H1 (cell line): ENCODE results near the gene LMAN1L. TPM values are rescaled to one million over a fixed set of nuclear protein-coding genes. Genes with fewer than 3 reads are reported as not detected.

Source experiments
- CTCF ChIA-PET: fragments of 300-600 bp; sonication (Branson Sonifier 250); formaldehyde crosslinking; loops from one replicate; lab custom pipeline; 2021; ENCODE audit not compliant: partially characterized antibody; lab: Charles Lee
- POLR2A ChIA-PET: fragments of 300-600 bp; sonication (Branson Sonifier 250); formaldehyde crosslinking; loops from one replicate; lab custom pipeline; 2021; ENCODE audit warnings: inconsistent platforms; ENCODE audit not compliant: partially characterized antibody; lab: Charles Lee
- DNase-seq, 2 experiments: peaks; one replicate each; pipeline versions ENCODE4 v3.0.0 to v3.0.0-alpha.2; 2010 to 2022; ENCODE audit warnings: low spot score in 2 of 2, low read depth in 1 of 2, mixed read lengths in 1 of 2
- FAIRE-seq: peaks from 2 replicates; lab custom pipeline; 2011; peaks lifted over from hg19 to GRCh38; lab: Jason Lieb, UNC
- H2AFZ ChIP-seq: 2 replicates; pipeline ENCODE4 v1.8.1; 2012; ENCODE audit warnings: low read length, inconsistent platforms
- H2AK5ac ChIP-seq: 2 replicates; pipeline ENCODE4 v1.6.1; 2013; ENCODE audit warnings: low read depth, low read length
- H2BK120ac ChIP-seq: replicated peaks from 2 replicates; pipeline ENCODE3; 2013; ENCODE audit warnings: low read depth, low read length, inconsistent platforms
- H2BK12ac ChIP-seq: 2 replicates; pipeline ENCODE4 v1.6.1; 2013; ENCODE audit warnings: low read depth, low read length
- H2BK15ac ChIP-seq: 2 replicates; pipeline ENCODE4 v1.6.1; 2013; ENCODE audit warnings: low read length
- H2BK20ac ChIP-seq: 2 replicates; pipeline ENCODE4 v1.6.1; 2013; ENCODE audit warnings: low read length
- H2BK5ac ChIP-seq: 2 replicates; pipeline ENCODE4 v1.6.1; 2013; ENCODE audit warnings: low read depth, low read length
- H3K14ac ChIP-seq: 2 replicates; pipeline ENCODE4 v1.6.1; 2013; ENCODE audit warnings: inconsistent platforms; ENCODE audit not compliant: insufficient read length
- H3K18ac ChIP-seq: 2 replicates; pipeline ENCODE4 v1.6.1; 2013; ENCODE audit warnings: low read length; ENCODE audit errors: extremely low read depth
- H3K23ac ChIP-seq: 2 replicates; pipeline ENCODE4 v1.6.1; 2013; ENCODE audit warnings: inconsistent platforms; ENCODE audit not compliant: insufficient read length
- H3K23me2 ChIP-seq: 2 replicates; pipeline ENCODE4 v1.6.1; 2013; ENCODE audit warnings: low read depth, low read length
- H3K27ac ChIP-seq: 2 replicates; pipeline ENCODE4 v1.6.1; 2011; ENCODE audit warnings: low read depth, low read length, inconsistent platforms
- H3K27me3 ChIP-seq, 4 experiments: replicated peaks in 1 of 4; 1 replicate in 1 of 4; 2 replicates in 3 of 4; pipeline versions ENCODE4 v1.6.1 to v1.8.1; 2011 to 2013; ENCODE audit warnings: low read length in 3 of 4, mild to moderate bottlenecking in 3 of 4, inconsistent platforms in 2 of 4, mixed read lengths in 2 of 4, moderate library complexity in 1 of 4; ENCODE audit not compliant: control insufficient read depth in 3 of 4, insufficient read depth in 3 of 4; ENCODE audit errors: extremely low read depth in 1 of 4
- H3K36me3 ChIP-seq, 4 experiments: 2 replicates each; pipeline versions ENCODE4 v1.6.1 to v1.8.1; 2011 to 2013; ENCODE audit warnings: mild to moderate bottlenecking in 4 of 4, low read length in 3 of 4, moderate library complexity in 2 of 4, control low read depth in 1 of 4, inconsistent platforms in 1 of 4; ENCODE audit not compliant: insufficient read depth in 4 of 4, control insufficient read depth in 2 of 4
- H3K4ac ChIP-seq: replicated peaks from 2 replicates; pipeline ENCODE3; 2013; ENCODE audit warnings: low read length, low read depth, mixed read lengths, inconsistent platforms; ENCODE audit not compliant: insufficient read length
- H3K4me1 ChIP-seq, 4 experiments: replicated peaks in 1 of 4; 1 replicate in 1 of 4; 2 replicates in 3 of 4; pipeline versions ENCODE4 v1.6.1 to v1.8.1; 2011 to 2013; ENCODE audit warnings: low read length in 3 of 4, inconsistent platforms in 2 of 4, mixed read lengths in 1 of 4; ENCODE audit not compliant: insufficient read depth in 4 of 4, control insufficient read depth in 3 of 4
- H3K4me2 ChIP-seq, 2 experiments: 2 replicates each; pipeline versions ENCODE4 v1.6.1 to v1.8.1; 2011 to 2013; ENCODE audit warnings: low read depth in 2 of 2, low read length in 2 of 2, control low read depth in 1 of 2, inconsistent platforms in 1 of 2, mild to moderate bottlenecking in 1 of 2; ENCODE audit not compliant: insufficient read depth in 1 of 2
- H3K4me3 ChIP-seq, 4 experiments: fragments of 200-600, 300-600 bp in 1 of 4; sonication (generic), shearing (Covaris generic), sonication (Bioruptor Twin) in 1 of 4; 2 replicates each; pipeline versions ENCODE4 v1.5.1 to v1.8.1; 2011 to 2016; ENCODE audit warnings: low read length in 4 of 4, low read depth in 3 of 4, control low read depth in 2 of 4, inconsistent platforms in 2 of 4, mild to moderate bottlenecking in 2 of 4, mixed read lengths in 1 of 4, moderate library complexity in 1 of 4; ENCODE audit not compliant: insufficient read depth in 2 of 4; ENCODE audit errors: extremely low read depth in 1 of 4
- H3K56ac ChIP-seq: replicated peaks from 2 replicates; pipeline ENCODE3; 2013; ENCODE audit warnings: low read depth, mild to moderate bottlenecking, mixed read lengths, low read length, inconsistent platforms; ENCODE audit not compliant: insufficient read length
- H3K79me1 ChIP-seq: 2 replicates; pipeline ENCODE4 v1.6.1; 2013; ENCODE audit warnings: low read depth, low read length, control low read depth
- H3K79me2 ChIP-seq, 2 experiments: 2 replicates each; pipeline versions ENCODE4 v1.6.1 to v1.8.1; 2012 to 2013; ENCODE audit warnings: low read length in 2 of 2, mild to moderate bottlenecking in 2 of 2, inconsistent platforms in 1 of 2; ENCODE audit not compliant: insufficient read depth in 2 of 2, control insufficient read depth in 1 of 2
- H3K9ac ChIP-seq, 4 experiments: replicated peaks in 1 of 4; 1 replicate in 1 of 4; 2 replicates in 3 of 4; pipeline versions ENCODE4 v1.6.1 to v1.8.1; 2011 to 2013; ENCODE audit warnings: low read depth in 3 of 4, low read length in 3 of 4, control low read depth in 2 of 4, mild to moderate bottlenecking in 2 of 4, moderate library complexity in 2 of 4, inconsistent platforms in 1 of 4; ENCODE audit errors: extremely low read depth in 1 of 4
- H3K9me3 ChIP-seq, 2 experiments: 2 replicates each; pipeline versions ENCODE4 v1.6.1 to v1.8.1; 2012 to 2013; ENCODE audit warnings: mild to moderate bottlenecking in 2 of 2, moderate library complexity in 2 of 2, control low read depth in 1 of 2, inconsistent platforms in 1 of 2, low read depth in 1 of 2, low read length in 1 of 2, mixed read lengths in 1 of 2; ENCODE audit not compliant: insufficient read depth in 2 of 2
- H4K20me1 ChIP-seq, 2 experiments: replicated peaks in 1 of 2; 2 replicates each; pipeline versions ENCODE3 to v1.8.1; 2011 to 2013; ENCODE audit warnings: inconsistent platforms in 2 of 2, low read length in 2 of 2, mild to moderate bottlenecking in 1 of 2; ENCODE audit not compliant: insufficient read depth in 2 of 2, control insufficient read depth in 1 of 2
- H4K5ac ChIP-seq: 2 replicates; pipeline ENCODE4 v1.6.1; 2013; ENCODE audit warnings: low read length, low read depth, mixed read lengths, inconsistent platforms; ENCODE audit not compliant: insufficient read length
- H4K8ac ChIP-seq: 2 replicates; pipeline ENCODE4 v1.8.0; 2013; ENCODE audit warnings: mild to moderate bottlenecking, moderate library complexity, low read length, inconsistent platforms; ENCODE audit not compliant: insufficient read depth; ENCODE audit errors: extremely low read depth
- H4K91ac ChIP-seq: replicated peaks from 2 replicates; pipeline ENCODE3; 2013; ENCODE audit warnings: low read length, mixed read lengths, inconsistent platforms; ENCODE audit not compliant: insufficient read length
- ASH2L ChIP-seq: fragments of 200-600, 300-600 bp; sonication (generic); IDR thresholded peaks from one replicate; pipeline ENCODE4 v1.7.1; 2017; ENCODE audit warnings: low read length
- GTF2F1 ChIP-seq: IDR thresholded peaks from 2 replicates; pipeline ENCODE4 v1.6.1; 2012; ENCODE audit warnings: low read depth, low read length, improper control_type of control experiment, borderline replicate concordance
- PHF8 ChIP-seq: fragments of 200-600 bp; sonication (generic); conservative IDR thresholded peaks from 2 replicates; pipeline ENCODE4 v1.7.1; 2012; ENCODE audit warnings: low read depth, mild to moderate bottlenecking, inconsistent platforms, low read length, moderate library complexity
- RAD21 ChIP-seq, 2 experiments: IDR thresholded peaks in 1 of 2; conservative IDR thresholded peaks in 1 of 2; 2 replicates each; pipeline ENCODE4 v1.6.1; 2011; ENCODE audit warnings: low read depth in 2 of 2, low read length in 2 of 2, improper control_type of control experiment in 1 of 2, inconsistent platforms in 1 of 2, mild to moderate bottlenecking in 1 of 2, moderate library complexity in 1 of 2
- SIX5 ChIP-seq: IDR thresholded peaks from 2 replicates; pipeline ENCODE4 v1.6.1; 2011; ENCODE audit warnings: mild to moderate bottlenecking, low read depth, low read length
- SP2 ChIP-seq: IDR thresholded peaks from 2 replicates; pipeline ENCODE4 v1.6.1; 2012; ENCODE audit warnings: mild to moderate bottlenecking, low read length, inconsistent platforms
- SUZ12 ChIP-seq: fragments of 200-600 bp; sonication (generic); IDR thresholded peaks from 2 replicates; pipeline ENCODE4 v1.6.1; 2012; ENCODE audit warnings: mild to moderate bottlenecking, inconsistent platforms, low read length, moderate library complexity, mixed read lengths
- WGBS, 2 experiments: shearing (Covaris generic) in 1 of 2; methylation state at CpG; one replicate each; pipeline versions ENCODE4 v1.1.6 to v1.1.7; 2013 to 2015; ENCODE audit warnings: low lambda C conversion rate in 2 of 2, mixed read lengths in 2 of 2, inconsistent platforms in 1 of 2, low coverage in 1 of 2, missing lambda C conversion rate in 1 of 2; ENCODE audit not compliant: insufficient replicate concordance in 2 of 2, insufficient coverage in 1 of 2, insufficient read length in 1 of 2; ENCODE audit errors: extremely low coverage in 1 of 2, missing lambda C conversion rate in 1 of 2; 5-methylcytosine and 5-hydroxymethylcytosine counted together
- polyA plus RNA-seq, 7 experiments: library from polyadenylated mRNA; depleted of rRNA in 3 of 7; stranded (reverse) in 5 of 7; unstranded in 2 of 7; fragments of >200 nt in 5 of 7; fragments of 200-250 nt in 2 of 7; gene quantifications; 1 replicate in 5 of 7; 2 replicates in 1 of 7; 4 replicates in 1 of 7; pipeline versions ENCODE4 v1.2.1 to v1.2.3, GENCODE V29; 2011 to 2013; ENCODE audit warnings: missing spikeins in 2 of 7, mixed read lengths in 2 of 7
- total RNA-seq: library from RNA; stranded (reverse); fragmentation: NEBNext Ultra II Directional; extraction: Animal tissue kit (Norgen Biotek cat#: 25700); gene quantifications from 2 replicates; pipeline ENCODE4 v1.2.1, GENCODE V29; 2021

LMAN1L gene
- total and polyA plus RNA-seq, 2 of the 8 experiments (the other 6 are each of a cell fraction or from before 2014, with no cell fraction given), result not detected

- 82% methylated on average over 14 of the region's 15 CpGs; no CpG with 5 or more reads in 1 of the 2 experiments for WGBS, 2 experiments
- Histone ChIP-seq H3K23ac (no peak overlapping the region), H2BK120ac (no peak overlapping the region), H4K91ac (no peak overlapping the region), H2BK5ac (no peak overlapping the region), H3K23me2 (no peaks in the 10 kb centered on the region), H2BK15ac (no peak overlapping the region), H3K56ac (no peak overlapping the region), H3K79me1 (no peaks in the 10 kb centered on the region), H4K20me1 (peaks cover 0 to 2% of the 10 kb centered on the region in 2 experiments), H3K4ac (no peak overlapping the region), H3K18ac (no peak overlapping the region), H2BK20ac (no peak overlapping the region), H3K36me3 (no peaks in the 10 kb centered on the region), H3K27me3 (peaks cover under 1 to 15% (median 7%) of the 10 kb centered on the region in 4 experiments; a peak in 5 of 7 replicates), H3K4me2 (no peak overlapping the region), H3K4me3 (no peak overlapping the region), H3K14ac (no peak overlapping the region), H3K79me2 (no peaks in the 10 kb centered on the region), H2AK5ac (no peak overlapping the region), H2AFZ (no peak overlapping the region), H4K8ac (no peak overlapping the region), H3K9me3 (no peaks in the 10 kb centered on the region), H3K4me1 (peaks cover 0 to 5% (median 2%) of the 10 kb centered on the region in 4 experiments; a peak in 5 of 7 replicates), H2BK12ac (no peak overlapping the region), H3K9ac (no peak overlapping the region), H3K27ac (no peak overlapping the region), H4K5ac (no peak overlapping the region)
- DNase-seq (no peak), FAIRE-seq (no peak)
- POLR2A ChIA-PET, result interaction anchor here (0.7 to 4.6 kb wide), 5 partner anchors 10 to 69 kb away, joined by 3 to 23 read pairs (median 3); partner anchors contain the start of gene ULK3
- CTCF ChIA-PET, result interaction anchor here (0.7 to 15.7 kb wide), 13 partner anchors 7 to 295 kb away, joined by 3 to 135 read pairs (median 5); partner anchors contain the start of gene LMAN1L
- TF ChIP-seq SUZ12, result no peak
- TF ChIP-seq SP2, result no peak
- TF ChIP-seq GTF2F1, result no peak
- no peak for TF ChIP-seq ASH2L
- TF ChIP-seq SIX5, result no peak
- TF ChIP-seq PHF8, result no peak
- no peak for TF ChIP-seq RAD21 (IDR thresholded peaks at IDR 0.05 in 1 of 2, conservative IDR thresholded peaks at IDR 0.05 in 1 of 2; ENCODE audit: low read depth in 2 of 2, low read length in 2 of 2)
- TF ChIP-seq, all 59 proteins: peak for 0
Observed at GRCh38 chr15:74831813-74832495, 19.3 kb downstream of the LMAN1L start.
